HepG2 (cell line): ENCODE results near the gene ENTREP3. TPM values are rescaled to one million over a fixed set of nuclear protein-coding genes. Genes with fewer than 3 reads are reported as not detected.

Source experiments
- DDIT3 ChIP-seq: sonication (generic); formaldehyde crosslinking; IDR thresholded peaks from 2 replicates; pipeline ENCODE4 v1.4.0; 2020; ENCODE audit warnings: mild to moderate bottlenecking, missing genetic modification reagents
- ELF1 ChIP-seq: sonication (generic); formaldehyde crosslinking; IDR thresholded peaks from 2 replicates; pipeline ENCODE4 v1.4.0; 2020; ENCODE audit warnings: missing genetic modification reagents
- JDP2 ChIP-seq: sonication (generic); formaldehyde crosslinking; IDR thresholded peaks from 2 replicates; pipeline ENCODE4 v1.8.1; 2022; ENCODE audit warnings: missing genetic modification reagents, borderline replicate concordance
- RERE ChIP-seq: IDR thresholded peaks from 2 replicates; pipeline ENCODE4 v1.6.1; 2016; ENCODE audit warnings: low read depth, missing genetic modification reagents, missing compliant biosample characterization
- SAFB2 ChIP-seq: sonication (generic); formaldehyde crosslinking; IDR thresholded peaks from 2 replicates; pipeline ENCODE4 v1.5.1; 2020; ENCODE audit warnings: missing genetic modification reagents, low read depth, mild to moderate bottlenecking, borderline replicate concordance
- ZNF775 ChIP-seq: sonication (generic); formaldehyde crosslinking; IDR thresholded peaks from 2 replicates; pipeline ENCODE4 v1.4.0; 2020; ENCODE audit warnings: missing genetic modification reagents, mild to moderate bottlenecking, moderate library complexity, borderline replicate concordance
- polyA plus RNA-seq, 8 experiments: library from polyadenylated mRNA; depleted of rRNA in 3 of 8; stranded (reverse) in 7 of 8; unstranded in 1 of 8; fragments of >200 nt; fragmentation: Illumina TruSeq in 4 of 8; extraction: Trizol in 4 of 8; gene quantifications; 2 replicates each; pipeline versions ENCODE4 v1.2.1 to v1.2.3, GENCODE V29; 2011 to 2016; ENCODE audit warnings: low read depth in 4 of 8, missing spikeins in 1 of 8, mixed read lengths in 1 of 8; ENCODE audit not compliant: insufficient read depth in 1 of 8
- total RNA-seq, 5 experiments: library from RNA; depleted of rRNA; stranded (reverse); fragments of >200 nt; fragmentation: Illumina TruSeq; extraction: Trizol; gene quantifications; 2 replicates each; pipeline ENCODE4 v1.2.3, GENCODE V29; 2016; ENCODE audit warnings: low read depth in 1 of 5
- TF ChIP-seq, protein P1 (sequence below): sonication (generic); formaldehyde crosslinking; IDR thresholded peaks from 2 replicates; pipeline ENCODE4 v1.9.0; 2021; ENCODE audit warnings: missing genetic modification reagents, mild to moderate bottlenecking, borderline replicate concordance

The ENTREP3 gene
- total and polyA plus RNA-seq, 2 of the 13 experiments (the other 11 are each of a cell fraction or from before 2014, with no cell fraction given) = 4.1 to 9.9 TPM

DNA sequence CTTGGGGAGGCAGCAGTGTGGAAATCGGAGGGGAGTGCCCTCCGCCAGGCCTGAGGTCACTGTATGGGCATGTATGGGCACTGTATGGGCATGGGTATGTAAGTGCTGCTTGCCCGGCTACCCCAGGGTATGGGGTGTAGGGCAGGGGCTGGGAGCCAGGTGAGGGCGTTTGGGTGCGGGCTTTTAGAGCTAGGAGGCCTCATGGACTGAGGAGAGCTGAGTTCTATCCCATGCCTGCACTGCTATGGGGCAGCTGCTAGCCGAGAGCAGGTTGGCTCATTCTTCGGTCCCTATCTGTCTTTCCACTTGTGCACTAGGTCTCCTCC lies 40.6 kb upstream of the ENTREP3 start (continued):
- TF ChIP-seq RERE = no peak
- no peak for TF ChIP-seq ZNF775 (CRISPR knock-in tag)
- TF ChIP-seq, protein P1, sequence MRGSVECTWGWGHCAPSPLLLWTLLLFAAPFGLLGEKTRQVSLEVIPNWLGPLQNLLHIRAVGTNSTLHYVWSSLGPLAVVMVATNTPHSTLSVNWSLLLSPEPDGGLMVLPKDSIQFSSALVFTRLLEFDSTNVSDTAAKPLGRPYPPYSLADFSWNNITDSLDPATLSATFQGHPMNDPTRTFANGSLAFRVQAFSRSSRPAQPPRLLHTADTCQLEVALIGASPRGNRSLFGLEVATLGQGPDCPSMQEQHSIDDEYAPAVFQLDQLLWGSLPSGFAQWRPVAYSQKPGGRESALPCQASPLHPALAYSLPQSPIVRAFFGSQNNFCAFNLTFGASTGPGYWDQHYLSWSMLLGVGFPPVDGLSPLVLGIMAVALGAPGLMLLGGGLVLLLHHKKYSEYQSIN (CRISPR knock-in tag) = no peak
- no peak for TF ChIP-seq DDIT3 (CRISPR knock-in tag)
- TF ChIP-seq SAFB2 = no peak
- no peak for TF ChIP-seq ELF1
- TF ChIP-seq JDP2 (CRISPR knock-in tag) = no peak
